CD8-positive, alpha-beta memory T cell (primary cell): ENCODE results near the gene AOPEP. TPM values are rescaled to one million over a fixed set of nuclear protein-coding genes. Genes with fewer than 3 reads are reported as not detected.

Source experiments
- CTCF ChIA-PET: fragments of 350-600 bp; sonication (Branson Sonifier 250); formaldehyde crosslinking; loops from one replicate; lab custom pipeline; 2021; ENCODE audit warnings: antibody characterized with exemption; lab: Charles Lee
- POLR2A ChIA-PET: fragments of 350-600 bp; sonication (Branson Sonifier 250); formaldehyde crosslinking; loops from one replicate; lab custom pipeline; 2021; ENCODE audit warnings: antibody characterized with exemption; lab: Charles Lee
- DNase-seq, 5 donors: peaks; one replicate each; pipeline versions ENCODE4 v3.0.0 to v3.0.0-alpha.2; 2020 to 2022; ENCODE audit warnings: mixed read lengths in 1 of 5
- H3K27ac ChIP-seq: one replicate; pipeline ENCODE4 v1.7.0; 2013; ENCODE audit warnings: low read depth, mild to moderate bottlenecking, low read length, moderate library complexity
- H3K27me3 ChIP-seq: 2 replicates; pipeline ENCODE4 v1.7.0; 2013; ENCODE audit warnings: low read length, mild to moderate bottlenecking; ENCODE audit not compliant: insufficient read depth, poor library complexity, severe bottlenecking
- H3K36me3 ChIP-seq: 2 replicates; pipeline ENCODE4 v1.7.0; 2013; ENCODE audit warnings: mild to moderate bottlenecking, low read length, moderate library complexity; ENCODE audit not compliant: insufficient read depth
- H3K4me1 ChIP-seq: 2 replicates; pipeline ENCODE4 v1.7.0; 2013; ENCODE audit warnings: mild to moderate bottlenecking, low read length, moderate library complexity; ENCODE audit not compliant: insufficient read depth
- H3K4me3 ChIP-seq: 2 replicates; pipeline ENCODE4 v1.7.0; 2013; ENCODE audit warnings: mild to moderate bottlenecking, low read length
- H3K9me3 ChIP-seq: 2 replicates; pipeline ENCODE4 v1.7.0; 2013; ENCODE audit warnings: mild to moderate bottlenecking, low read length
- H3K27ac Mint-ChIP-seq, 8 donors: one replicate each; pipeline ENCODE4 v1.8.0; 2020 to 2021; ENCODE audit warnings: mixed read lengths in 8 of 8, mild to moderate bottlenecking in 6 of 8, inconsistent platforms in 3 of 8, moderate library complexity in 3 of 8
- H3K27me3 Mint-ChIP-seq, 2 donors: one replicate each; pipeline ENCODE4 v1.8.0; 2020 to 2021; ENCODE audit warnings: mixed read lengths in 2 of 2, mild to moderate bottlenecking in 1 of 2, moderate library complexity in 1 of 2
- H3K36me3 Mint-ChIP-seq, 3 donors: one replicate each; pipeline ENCODE4 v1.8.0; 2020 to 2021; ENCODE audit warnings: mixed read lengths in 3 of 3, inconsistent platforms in 1 of 3, mild to moderate bottlenecking in 1 of 3
- H3K4me1 Mint-ChIP-seq, 3 donors: one replicate each; pipeline ENCODE4 v1.8.0; 2020 to 2021; ENCODE audit warnings: mixed read lengths in 3 of 3, inconsistent platforms in 1 of 3, mild to moderate bottlenecking in 1 of 3
- H3K4me3 Mint-ChIP-seq, 7 donors: one replicate each; pipeline ENCODE4 v1.8.0; 2020 to 2021; ENCODE audit warnings: mixed read lengths in 7 of 7, mild to moderate bottlenecking in 6 of 7, moderate library complexity in 4 of 7, inconsistent platforms in 2 of 7
- H3K9me3 Mint-ChIP-seq, 5 donors: one replicate each; pipeline ENCODE4 v1.8.0; 2020 to 2022; ENCODE audit warnings: mixed read lengths in 5 of 5, mild to moderate bottlenecking in 3 of 5, moderate library complexity in 2 of 5, inconsistent platforms in 1 of 5
- polyA plus RNA-seq: library from polyadenylated mRNA; unstranded; fragments of 300-500 nt; fragmentation: Illumina TruSeq; gene quantifications from one replicate; pipeline ENCODE4 v1.2.3, GENCODE V29; 2021
- total RNA-seq, 2 experiments: library from RNA; stranded (reverse); gene quantifications; one replicate each; pipeline ENCODE4 v1.2.3, GENCODE V29; 2021

AOPEP gene
- total and polyA plus RNA-seq, 3 experiments from 2014 or later, result 4.2 to 7.1 (median 6.9) TPM

GRCh38 chr9:95127249-95128176 lies 401.0 kb downstream of the AOPEP start:
- Histone ChIP-seq H3K4me3 (no peak overlapping the region), H3K27ac (no peak overlapping the region), H3K27me3 (no peaks in the 10 kb centered on the region), H3K9me3 (no peaks in the 10 kb centered on the region), H3K4me1 (no peaks in the 10 kb centered on the region), H3K36me3 (no peaks in the 10 kb centered on the region)
- Mint-ChIP-seq H3K4me3 (no peak overlapping the region), H3K9me3 (no peaks in the 10 kb centered on the region), H3K27ac (no peak overlapping the region), H3K4me1 (peaks cover 3 to 9% (median 3%) of the 10 kb centered on the region in 3 donors), H3K36me3 (peaks cover 0 to 2% (median 0%) of the 10 kb centered on the region in 3 donors), H3K27me3 (no peaks in the 10 kb centered on the region)
- POLR2A ChIA-PET, result no interaction called here
- CTCF ChIA-PET, result interaction anchor here (0.6 to 8.9 kb wide), 20 partner anchors 9 to 512 kb away, joined by 3 to 102 read pairs (median 4); no protein-coding TSS in a partner anchor
- peak; percentile 33 to 71 (median 48) for DNase-seq

DNA sequence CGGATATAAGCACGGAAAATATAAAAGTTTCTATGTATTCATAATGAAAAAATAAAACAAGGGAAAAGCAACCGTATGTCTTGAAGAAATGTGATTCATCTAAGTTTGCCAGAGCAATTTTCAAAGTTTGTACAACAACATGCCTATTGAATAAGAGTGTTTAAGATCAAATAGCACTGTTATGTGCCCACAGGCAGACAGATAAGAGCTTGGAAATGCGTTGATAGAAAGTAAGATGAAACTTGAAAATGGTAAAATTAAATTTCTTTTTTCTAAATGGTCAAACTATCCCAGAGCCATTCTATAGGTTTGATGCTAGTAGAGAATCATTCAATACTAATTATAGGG lies 401.7 kb downstream of the AOPEP start:
- H3K27me3 Mint-ChIP-seq, result no peaks in the 10 kb centered on the region
- Histone ChIP-seq H3K36me3 (no peaks in the 10 kb centered on the region), H3K27me3 (no peaks in the 10 kb centered on the region), H3K9me3 (no peaks in the 10 kb centered on the region), H3K4me1 (no peaks in the 10 kb centered on the region), H3K4me3 (no peak overlapping the region), H3K27ac (no peak overlapping the region)
- peaks cover 3 to 9% (median 3%) of the 10 kb centered on the region in 3 donors for H3K4me1 Mint-ChIP-seq
- ChIA-PET POLR2A (no interaction called here), CTCF (interaction anchor here (0.6 to 8.9 kb wide), 18 partner anchors 8 to 513 kb away, joined by 3 to 102 read pairs (median 4); no protein-coding TSS in a partner anchor)
- no peak for DNase-seq
- H3K27ac Mint-ChIP-seq, result no peak overlapping the region
- no peak overlapping the region for H3K4me3 Mint-ChIP-seq
- no peaks in the 10 kb centered on the region for H3K9me3 Mint-ChIP-seq
- H3K36me3 Mint-ChIP-seq, result peaks cover 0 to 2% (median 0%) of the 10 kb centered on the region in 3 donors

GRCh38 chr9:95129476-95130291 lies 403.2 kb downstream of the AOPEP start:
- H3K9me3 Mint-ChIP-seq, result no peaks in the 10 kb centered on the region
- H3K27me3 Mint-ChIP-seq, result no peaks in the 10 kb centered on the region
- H3K27ac ChIP-seq, result no peak overlapping the region
- peak overlapping the region in 1 of 8 donors; percentile 58 for H3K27ac Mint-ChIP-seq
- no peaks in the 10 kb centered on the region for H3K36me3 ChIP-seq
- H3K4me3 Mint-ChIP-seq, result no peak overlapping the region
- ChIA-PET CTCF (interaction anchor here (2.0 to 8.9 kb wide), 5 partner anchors 13 to 461 kb away, joined by 6 to 102 read pairs (median 11); no protein-coding TSS in a partner anchor), POLR2A (no interaction called here)
- no peaks in the 10 kb centered on the region for H3K4me1 ChIP-seq
- H3K4me1 Mint-ChIP-seq, result peaks cover 3 to 9% (median 3%) of the 10 kb centered on the region in 3 donors
- DNase-seq, result no peak
- peaks cover 0 to 5% (median 3%) of the 10 kb centered on the region in 3 donors for H3K36me3 Mint-ChIP-seq
- H3K27me3 ChIP-seq, result no peaks in the 10 kb centered on the region
- H3K4me3 ChIP-seq, result no peak overlapping the region
- no peaks in the 10 kb centered on the region for H3K9me3 ChIP-seq

- no peak overlapping the region for H3K27ac ChIP-seq
- no peaks in the 10 kb centered on the region for H3K9me3 ChIP-seq
- no peak overlapping the region for H3K27ac Mint-ChIP-seq
- ChIA-PET CTCF (interaction anchor here (1.5 to 8.9 kb wide), 6 partner anchors 8 to 461 kb away, joined by 4 to 102 read pairs (median 6); no protein-coding TSS in a partner anchor), POLR2A (no interaction called here)
- no peaks in the 10 kb centered on the region for H3K9me3 Mint-ChIP-seq
- peaks cover 3 to 7% (median 5%) of the 10 kb centered on the region in 3 donors for H3K36me3 Mint-ChIP-seq
- H3K36me3 ChIP-seq, result no peaks in the 10 kb centered on the region
- no peaks in the 10 kb centered on the region for H3K27me3 ChIP-seq
- H3K4me3 ChIP-seq, result no peak overlapping the region
- H3K4me3 Mint-ChIP-seq, result no peak overlapping the region
- no peaks in the 10 kb centered on the region for H3K27me3 Mint-ChIP-seq
- DNase-seq, result no peak
- H3K4me1 Mint-ChIP-seq, result peaks cover 3 to 9% (median 3%) of the 10 kb centered on the region in 3 donors
- no peaks in the 10 kb centered on the region for H3K4me1 ChIP-seq
Measured at GRCh38 chr9:95130484-95130883, 404.0 kb downstream of the AOPEP start.

GRCh38 chr9:95131023-95131943 lies 404.8 kb downstream of the AOPEP start:
- Mint-ChIP-seq H3K27me3 (no peaks in the 10 kb centered on the region), H3K9me3 (no peaks in the 10 kb centered on the region), H3K36me3 (peaks cover 3 to 7% (median 5%) of the 10 kb centered on the region in 3 donors), H3K27ac (no peak overlapping the region), H3K4me3 (no peak overlapping the region), H3K4me1 (peaks cover 3 to 9% (median 3%) of the 10 kb centered on the region in 3 donors)
- Histone ChIP-seq H3K4me3 (no peak overlapping the region), H3K27ac (no peak overlapping the region), H3K27me3 (no peaks in the 10 kb centered on the region), H3K4me1 (no peaks in the 10 kb centered on the region), H3K9me3 (no peaks in the 10 kb centered on the region), H3K36me3 (no peaks in the 10 kb centered on the region)
- peak; percentile 14 to 56 (median 15) for DNase-seq
- ChIA-PET CTCF (interaction anchor here (0.7 to 8.9 kb wide), 12 partner anchors 9 to 462 kb away, joined by 3 to 102 read pairs (median 4); no protein-coding TSS in a partner anchor), POLR2A (no interaction called here)

- Mint-ChIP-seq H3K27me3 (no peaks in the 10 kb centered on the region), H3K4me3 (no peak overlapping the region), H3K9me3 (no peaks in the 10 kb centered on the region), H3K4me1 (peaks cover under 1 to 7% (median 3%) of the 10 kb centered on the region in 3 donors), H3K27ac (no peak overlapping the region), H3K36me3 (peaks cover 3 to 8% (median 5%) of the 10 kb centered on the region in 3 donors)
- POLR2A ChIA-PET, result no interaction called here
- Histone ChIP-seq H3K4me3 (no peak overlapping the region), H3K36me3 (no peaks in the 10 kb centered on the region), H3K4me1 (no peaks in the 10 kb centered on the region), H3K27ac (no peak overlapping the region), H3K9me3 (no peaks in the 10 kb centered on the region), H3K27me3 (no peaks in the 10 kb centered on the region)
- DNase-seq, result no peak
- CTCF ChIA-PET, result interaction anchor here (1.0 to 8.9 kb wide), 4 partner anchors 10 to 464 kb away, joined by 3 to 102 read pairs (median 12); no protein-coding TSS in a partner anchor
Measured at GRCh38 chr9:95132366-95133324, 406.1 kb downstream of the AOPEP start.
